ENCODE data around the gene PHACTR1.
"Not testable (repeated sequence)": the region's sequence is repeated elsewhere in the genome, so short reads cannot be mapped to it uniquely, and the experiment has no call there.

The PHACTR1 gene

GRCh38 chr6:13120483-13121482, 404.2 kb downstream of the PHACTR1 start:
- no peak for DNase-seq

GRCh38 chr6:13124131-13124530, 407.6 kb downstream of the PHACTR1 start:
- no peak for DNase-seq

GRCh38 chr6:13125841-13126240, 409.3 kb downstream of the PHACTR1 start:
- no peak for DNase-seq

GRCh38 chr6:13131935-13132661, 415.5 kb downstream of the PHACTR1 start:
- no peak for DNase-seq

- DNase-seq, result not testable (repeated sequence)
Measured at GRCh38 chr6:13133894-13134293, 417.3 kb downstream of the PHACTR1 start.

- no peak for DNase-seq
Measured at GRCh38 chr6:13135152-13135551, 418.6 kb downstream of the PHACTR1 start.

GRCh38 chr6:13139119-13139518, 422.6 kb downstream of the PHACTR1 start:
- DNase-seq, result no peak

GRCh38 chr6:13140980-13141379, 424.4 kb downstream of the PHACTR1 start:
- no peak for DNase-seq

GRCh38 chr6:13141387-13141786, 424.8 kb downstream of the PHACTR1 start:
- no peak for DNase-seq

- DNase-seq, result no peak
Measured at GRCh38 chr6:13142611-13143010, 426.0 kb downstream of the PHACTR1 start.

GRCh38 chr6:13146442-13146841, 429.9 kb downstream of the PHACTR1 start:
- no peak for DNase-seq

- DNase-seq, result no peak
Measured at GRCh38 chr6:13147376-13147775, 430.8 kb downstream of the PHACTR1 start.

GRCh38 chr6:13147782-13148181, 431.2 kb downstream of the PHACTR1 start:
- no peak for DNase-seq

- DNase-seq, result no peak
Measured at GRCh38 chr6:13152764-13153163, 436.2 kb downstream of the PHACTR1 start.

GRCh38 chr6:13156381-13156780, 439.8 kb downstream of the PHACTR1 start:
- no peak for DNase-seq

- no peak for DNase-seq
Measured at GRCh38 chr6:13157293-13157692, 440.7 kb downstream of the PHACTR1 start.

- no peak for DNase-seq
Measured at GRCh38 chr6:13159300-13159699, 442.7 kb downstream of the PHACTR1 start.

- DNase-seq, result not testable (repeated sequence)
Measured at GRCh38 chr6:13159822-13160221, 443.3 kb downstream of the PHACTR1 start.

- no peak for DNase-seq
Measured at GRCh38 chr6:13163161-13163944, 446.8 kb downstream of the PHACTR1 start.

GRCh38 chr6:13164291-13164690, 447.7 kb downstream of the PHACTR1 start:
- no peak for DNase-seq

- no peak for DNase-seq
Measured at GRCh38 chr6:13165502-13166172, 449.1 kb downstream of the PHACTR1 start.

GRCh38 chr6:13166269-13166668, 449.7 kb downstream of the PHACTR1 start:
- no peak for DNase-seq

Measured in stimulated activated naive CD4-positive, alpha-beta T cell treated with Interleukin-2 at 50 U/mL for 16 hours (primary cell).